ENCODE results near the gene BABAM2. TPM values are rescaled to one million over a fixed set of nuclear protein-coding genes. Genes with fewer than 3 reads are reported as not detected.

Gene BABAM2
- total RNA-seq, 4 donors from 2014 or later = 23.7 to 41.1 (median 27.9) TPM

DNA sequence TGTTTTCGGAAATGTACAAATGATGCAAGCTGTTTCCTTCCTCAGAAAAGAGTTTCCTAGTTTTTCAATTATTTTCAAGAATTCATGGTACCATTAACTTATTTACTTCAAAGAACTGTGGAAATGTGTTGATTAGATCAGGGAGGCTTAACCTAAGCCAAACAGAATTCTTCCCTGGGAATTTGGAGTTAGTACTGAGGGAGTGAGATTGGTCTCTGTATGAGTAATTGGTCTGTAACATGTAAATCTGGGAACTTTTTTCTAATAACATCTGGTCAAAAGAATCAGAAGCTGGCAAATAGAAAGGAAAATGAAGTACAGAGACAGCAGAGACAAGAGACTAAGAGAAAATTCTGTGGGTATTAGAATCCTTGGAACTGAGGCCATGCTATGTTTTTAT is 145.8 kb downstream of the BABAM2 start:
- H3K27me3 ChIP-seq = no peaks in the 10 kb centered on the region
- 66% methylated on average over 1 of the region's 1 CpG for WGBS
- H3K27ac ChIP-seq = no peak overlapping the region
- no peaks in the 10 kb centered on the region for H3K9me3 ChIP-seq
- no peak overlapping the region for H3K4me3 ChIP-seq
- no peak for TF ChIP-seq POLR2A (IDR thresholded peaks at IDR 0.05)
- TF ChIP-seq, protein P1, sequence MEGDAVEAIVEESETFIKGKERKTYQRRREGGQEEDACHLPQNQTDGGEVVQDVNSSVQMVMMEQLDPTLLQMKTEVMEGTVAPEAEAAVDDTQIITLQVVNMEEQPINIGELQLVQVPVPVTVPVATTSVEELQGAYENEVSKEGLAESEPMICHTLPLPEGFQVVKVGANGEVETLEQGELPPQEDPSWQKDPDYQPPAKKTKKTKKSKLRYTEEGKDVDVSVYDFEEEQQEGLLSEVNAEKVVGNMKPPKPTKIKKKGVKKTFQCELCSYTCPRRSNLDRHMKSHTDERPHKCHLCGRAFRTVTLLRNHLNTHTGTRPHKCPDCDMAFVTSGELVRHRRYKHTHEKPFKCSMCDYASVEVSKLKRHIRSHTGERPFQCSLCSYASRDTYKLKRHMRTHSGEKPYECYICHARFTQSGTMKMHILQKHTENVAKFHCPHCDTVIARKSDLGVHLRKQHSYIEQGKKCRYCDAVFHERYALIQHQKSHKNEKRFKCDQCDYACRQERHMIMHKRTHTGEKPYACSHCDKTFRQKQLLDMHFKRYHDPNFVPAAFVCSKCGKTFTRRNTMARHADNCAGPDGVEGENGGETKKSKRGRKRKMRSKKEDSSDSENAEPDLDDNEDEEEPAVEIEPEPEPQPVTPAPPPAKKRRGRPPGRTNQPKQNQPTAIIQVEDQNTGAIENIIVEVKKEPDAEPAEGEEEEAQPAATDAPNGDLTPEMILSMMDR (IDR thresholded peaks at IDR 0.05) = no peak
- H3K4me1 ChIP-seq = no peaks in the 10 kb centered on the region
- no peak for DNase-seq (ENCODE audit: low spot score in 2 of 2)
- no peaks in the 10 kb centered on the region for H3K36me3 ChIP-seq

DNA sequence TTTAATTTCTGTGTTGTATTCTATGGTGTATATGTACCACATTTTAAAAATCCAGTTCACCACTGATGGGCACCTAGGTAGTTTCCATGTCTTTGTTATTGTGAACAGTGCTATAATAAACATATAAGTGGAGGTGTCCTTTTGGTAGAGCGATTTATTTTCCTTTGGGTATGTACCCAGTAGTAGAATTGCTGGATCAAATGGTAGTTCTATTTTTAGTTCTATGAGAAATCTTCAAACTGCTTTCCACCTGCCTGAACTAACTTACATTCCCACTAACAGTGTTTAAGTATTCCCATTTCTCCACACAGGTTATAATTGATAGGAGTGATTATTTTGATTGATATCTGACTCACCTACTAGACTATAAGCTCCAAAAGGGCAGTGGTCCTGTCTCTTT is 148.2 kb downstream of the BABAM2 start:
- no peaks in the 10 kb centered on the region for H3K9me3 ChIP-seq
- no peaks in the 10 kb centered on the region for H3K27me3 ChIP-seq
- WGBS = 94% methylated on average over 1 of the region's 1 CpG
- H3K36me3 ChIP-seq = no peaks in the 10 kb centered on the region
- H3K4me1 ChIP-seq = no peaks in the 10 kb centered on the region
- no peak overlapping the region for H3K4me3 ChIP-seq
- no peak overlapping the region for H3K27ac ChIP-seq
- TF ChIP-seq, protein P1 (IDR thresholded peaks at IDR 0.05) = no peak
- TF ChIP-seq EP300 (IDR thresholded peaks at IDR 0.05) (no peak), POLR2AphosphoS5 (IDR thresholded peaks at IDR 0.05) (no peak), POLR2A (IDR thresholded peaks at IDR 0.05) (no peak)
- DNase-seq (ENCODE audit: low spot score in 2 of 2) = no peak

DNA sequence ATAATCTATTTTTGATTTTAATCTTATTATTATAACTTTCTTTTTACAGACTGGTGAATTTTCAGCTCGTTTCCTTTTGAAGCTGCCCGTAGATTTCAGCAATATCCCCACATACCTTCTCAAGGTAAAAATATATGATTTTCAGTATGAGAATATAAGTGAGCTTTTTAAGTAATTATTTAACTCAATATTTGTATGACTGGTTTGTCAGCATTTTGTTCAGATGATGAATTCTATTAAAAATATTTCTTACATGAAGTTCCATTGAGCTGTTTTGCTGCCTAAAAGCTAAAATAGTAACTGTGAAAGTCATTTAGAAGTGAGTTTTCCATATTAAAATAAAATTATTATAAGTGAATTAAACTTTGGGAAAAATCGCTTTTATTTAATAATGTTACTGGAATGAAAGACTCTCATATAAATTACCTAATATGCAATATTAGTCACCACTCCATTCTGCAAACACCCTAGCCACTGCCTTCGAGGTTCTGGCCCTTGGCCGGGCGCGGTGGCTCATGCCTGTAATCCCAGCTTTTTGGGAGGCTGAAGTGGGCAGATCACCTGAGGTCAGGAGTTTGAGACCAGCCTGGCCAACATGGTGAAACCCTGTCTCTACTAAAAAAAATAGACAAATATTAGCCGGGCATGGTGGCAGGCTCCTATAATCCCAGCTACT is 155.3 kb downstream of the BABAM2 start:
- 85% methylated on average over 8 of the region's 8 CpGs for WGBS
- Histone ChIP-seq H3K36me3 (no peaks in the 10 kb centered on the region), H3K27ac (no peak overlapping the region), H3K9me3 (no peaks in the 10 kb centered on the region), H3K4me3 (no peak overlapping the region), H3K27me3 (no peaks in the 10 kb centered on the region), H3K4me1 (peaks cover 10% of the 10 kb centered on the region)
- DNase-seq (ENCODE audit: low spot score in 2 of 2) = no peak
- TF ChIP-seq POLR2A (IDR thresholded peaks at IDR 0.05) = no peak
- TF ChIP-seq, protein P1 (IDR thresholded peaks at IDR 0.05) = no peak
- TF ChIP-seq POLR2AphosphoS5 (IDR thresholded peaks at IDR 0.05) = no peak
- TF ChIP-seq EP300 (IDR thresholded peaks at IDR 0.05) = no peak

DNA sequence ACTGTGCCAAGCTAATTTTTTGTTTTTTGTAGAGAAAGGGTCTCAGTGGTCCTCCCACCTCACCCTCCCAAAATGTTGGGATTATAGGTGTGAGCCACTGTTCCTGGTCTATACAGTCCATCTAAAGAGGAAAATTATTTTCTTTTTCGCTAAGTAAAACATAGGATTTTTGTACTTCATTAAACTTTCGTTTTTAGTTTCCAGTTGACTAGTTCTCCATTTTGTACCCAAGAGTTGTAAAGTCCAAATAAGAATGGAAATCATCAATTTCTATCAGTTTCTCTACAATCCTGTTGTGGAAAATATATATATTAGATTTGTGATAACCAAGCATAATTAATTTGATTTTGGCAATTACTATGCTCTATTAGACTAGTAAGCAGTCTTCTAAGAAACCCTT is 156.4 kb downstream of the BABAM2 start:
- no peaks in the 10 kb centered on the region for H3K27me3 ChIP-seq
- H3K36me3 ChIP-seq = no peaks in the 10 kb centered on the region
- H3K4me3 ChIP-seq = no peak overlapping the region
- H3K9me3 ChIP-seq = no peaks in the 10 kb centered on the region
- peaks cover 10% of the 10 kb centered on the region for H3K4me1 ChIP-seq
- DNase-seq (ENCODE audit: low spot score in 2 of 2) = no peak
- no peak overlapping the region for H3K27ac ChIP-seq
- 90% methylated on average over 2 of the region's 2 CpGs for whole genome bisulfite sequencing
- TF ChIP-seq EP300 (IDR thresholded peaks at IDR 0.05) (no peak), POLR2A (IDR thresholded peaks at IDR 0.05) (no peak), POLR2AphosphoS5 (IDR thresholded peaks at IDR 0.05) (no peak)
- TF ChIP-seq, protein P1 (IDR thresholded peaks at IDR 0.05) = no peak

DNA sequence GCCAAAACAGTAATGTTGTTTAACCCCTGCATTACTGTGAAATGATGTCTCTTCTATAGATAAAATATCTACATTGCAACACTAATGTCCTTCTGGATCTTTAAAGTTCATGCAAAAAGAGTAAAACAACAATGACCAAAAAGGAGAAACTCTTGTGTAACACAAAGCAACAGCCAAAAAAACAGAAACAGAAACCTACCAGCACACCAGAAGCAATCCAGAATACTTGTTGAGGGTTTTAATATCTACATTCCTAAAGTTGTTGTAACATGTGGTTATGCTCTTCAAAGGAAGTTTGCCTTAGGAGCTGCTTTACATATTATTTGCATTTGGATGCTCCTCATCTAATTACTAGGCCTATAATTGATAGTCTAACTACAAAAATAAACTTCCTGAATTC is 157.2 kb downstream of the BABAM2 start:
- no peaks in the 10 kb centered on the region for H3K9me3 ChIP-seq
- no peak for DNase-seq (ENCODE audit: low spot score in 2 of 2)
- no peaks in the 10 kb centered on the region for H3K36me3 ChIP-seq
- no peak overlapping the region for H3K27ac ChIP-seq
- TF ChIP-seq POLR2AphosphoS5 (IDR thresholded peaks at IDR 0.05) (no peak), POLR2A (IDR thresholded peaks at IDR 0.05) (no peak), EP300 (IDR thresholded peaks at IDR 0.05) (no peak)
- TF ChIP-seq, protein P1 (IDR thresholded peaks at IDR 0.05) = no peak
- no peaks in the 10 kb centered on the region for H3K27me3 ChIP-seq
- H3K4me1 ChIP-seq = peaks cover 10% of the 10 kb centered on the region
- no peak overlapping the region for H3K4me3 ChIP-seq
